SJSA1 (cell line): Measurements from ENCODE around the gene SPEM3. TPM values are rescaled to one million over a fixed set of nuclear protein-coding genes. Genes with fewer than 3 reads are reported as not detected.

Experiments used
- DNase-seq, 2 experiments: peaks; one replicate each; pipeline ENCODE4 v3.0.0-alpha.2; 2015 to 2020; ENCODE audit warnings: low spot score in 2 of 2, low read depth in 1 of 2
- H3K27ac ChIP-seq: fragments of 250-450 bp; sonication (Bioruptor Pico); 2 replicates; pipeline ENCODE4 v1.5.1; 2020; ENCODE audit warnings: mild to moderate bottlenecking, moderate library complexity
- H3K27me3 ChIP-seq: fragments of 250-450 bp; sonication (Bioruptor Pico); replicated peaks from 2 replicates; pipeline ENCODE4 v1.5.1; 2020; ENCODE audit warnings: mild to moderate bottlenecking, moderate library complexity
- H3K36me3 ChIP-seq: fragments of 250-450 bp; sonication (Bioruptor Pico); 2 replicates; pipeline ENCODE4 v1.5.1; 2020; ENCODE audit warnings: mild to moderate bottlenecking
- H3K4me1 ChIP-seq: fragments of 250-450 bp; sonication (Bioruptor Pico); replicated peaks from 2 replicates; pipeline ENCODE4 v1.6.1; 2021; ENCODE audit warnings: mild to moderate bottlenecking
- H3K4me3 ChIP-seq: fragments of 250-450 bp; sonication (Bioruptor Pico); 2 replicates; pipeline ENCODE4 v1.5.1; 2020; ENCODE audit warnings: mild to moderate bottlenecking
- H3K9me3 ChIP-seq: fragments of 250-450 bp; sonication (Bioruptor Pico); replicated peaks from 2 replicates; pipeline ENCODE4 v1.5.1; 2020; ENCODE audit warnings: mild to moderate bottlenecking
- total RNA-seq: library from RNA; depleted of rRNA; stranded (reverse); fragments of >200 nt; shearing (Covaris generic); gene quantifications from 2 replicates; pipeline ENCODE4 v1.2.3, GENCODE V29; 2014

Gene SPEM3
- total RNA-seq, 1 experiment from 2014 or later = not detected

- Histone ChIP-seq H3K4me3 (no peak within 1 kb of the TSS), H3K27ac (no peak within 1 kb of the TSS), H3K4me1 (peaks cover 17% of the 10 kb centered on the region), H3K9me3 (no peaks in the 10 kb centered on the region), H3K27me3 (no peaks in the 10 kb centered on the region), H3K36me3 (no peaks in the 10 kb centered on the region)
- DNase-seq = no peak
Observed at GRCh38 chr17:7407485-7408251, 21.0 kb upstream of the SPEM3 start, which contains the start of gene NLGN2. TSS of gene NLGN2 (plus strand) at chr17:7407845. CDS start at chr17:7408256, 411 bp downstream.

GRCh38 chr17:7408252-7408727 is 20.4 kb upstream of the SPEM3 start:
- H3K9me3 ChIP-seq = no peaks in the 10 kb centered on the region
- H3K27ac ChIP-seq = no peak overlapping the region
- no peak overlapping the region for H3K4me3 ChIP-seq
- no peaks in the 10 kb centered on the region for H3K27me3 ChIP-seq
- no peaks in the 10 kb centered on the region for H3K36me3 ChIP-seq
- DNase-seq = no peak
- H3K4me1 ChIP-seq = peaks cover 10% of the 10 kb centered on the region

- Histone ChIP-seq H3K27me3 (no peaks in the 10 kb centered on the region), H3K27ac (no peak overlapping the region), H3K4me3 (no peak overlapping the region), H3K36me3 (no peaks in the 10 kb centered on the region), H3K4me1 (peaks cover 10% of the 10 kb centered on the region), H3K9me3 (no peaks in the 10 kb centered on the region)
- no peak for DNase-seq
Observed at GRCh38 chr17:7408863-7409262, 19.8 kb upstream of the SPEM3 start.

- no peaks in the 10 kb centered on the region for H3K36me3 ChIP-seq
- H3K27ac ChIP-seq = no peak overlapping the region
- H3K27me3 ChIP-seq = no peaks in the 10 kb centered on the region
- no peak overlapping the region for H3K4me3 ChIP-seq
- DNase-seq = no peak
- H3K9me3 ChIP-seq = no peaks in the 10 kb centered on the region
- H3K4me1 ChIP-seq = peaks cover 10% of the 10 kb centered on the region
Observed at GRCh38 chr17:7409716-7410115, 18.9 kb upstream of the SPEM3 start.

- no peak for DNase-seq
- peaks cover under 1% of the 10 kb centered on the region for H3K4me1 ChIP-seq
- H3K27ac ChIP-seq = no peak overlapping the region
- H3K36me3 ChIP-seq = no peaks in the 10 kb centered on the region
- no peak overlapping the region for H3K4me3 ChIP-seq
- no peaks in the 10 kb centered on the region for H3K9me3 ChIP-seq
- no peaks in the 10 kb centered on the region for H3K27me3 ChIP-seq
Observed at GRCh38 chr17:7410634-7411426, 17.8 kb upstream of the SPEM3 start.

- Histone ChIP-seq H3K4me3 (no peak overlapping the region), H3K36me3 (no peaks in the 10 kb centered on the region), H3K27me3 (no peaks in the 10 kb centered on the region), H3K9me3 (no peaks in the 10 kb centered on the region), H3K27ac (no peak overlapping the region), H3K4me1 (no peaks in the 10 kb centered on the region)
- DNase-seq = no peak
Observed at GRCh38 chr17:7411427-7411750, 17.3 kb upstream of the SPEM3 start.

- no peaks in the 10 kb centered on the region for H3K9me3 ChIP-seq
- no peak overlapping the region for H3K4me3 ChIP-seq
- DNase-seq = no peak
- H3K4me1 ChIP-seq = no peaks in the 10 kb centered on the region
- H3K27ac ChIP-seq = no peak overlapping the region
- H3K27me3 ChIP-seq = no peaks in the 10 kb centered on the region
- H3K36me3 ChIP-seq = no peaks in the 10 kb centered on the region
Observed at GRCh38 chr17:7413346-7413985, 15.2 kb upstream of the SPEM3 start.

GRCh38 chr17:7414837-7415236 is 13.8 kb upstream of the SPEM3 start:
- Histone ChIP-seq H3K27me3 (no peaks in the 10 kb centered on the region), H3K27ac (no peak overlapping the region), H3K9me3 (no peaks in the 10 kb centered on the region), H3K36me3 (no peaks in the 10 kb centered on the region), H3K4me1 (no peaks in the 10 kb centered on the region), H3K4me3 (no peak overlapping the region)
- DNase-seq = no peak

GRCh38 chr17:7415784-7416183 is 12.9 kb upstream of the SPEM3 start:
- no peak overlapping the region for H3K27ac ChIP-seq
- no peaks in the 10 kb centered on the region for H3K9me3 ChIP-seq
- no peaks in the 10 kb centered on the region for H3K4me1 ChIP-seq
- no peaks in the 10 kb centered on the region for H3K27me3 ChIP-seq
- H3K4me3 ChIP-seq = no peak overlapping the region
- DNase-seq = no peak
- H3K36me3 ChIP-seq = no peaks in the 10 kb centered on the region

GRCh38 chr17:7416323-7416722 is 12.3 kb upstream of the SPEM3 start:
- Histone ChIP-seq H3K4me3 (no peak overlapping the region), H3K27ac (no peak overlapping the region)
- DNase-seq = no peak

GRCh38 chr17:7417056-7417655 is 11.5 kb upstream of the SPEM3 start:
- no peak for DNase-seq
- Histone ChIP-seq H3K9me3 (no peaks in the 10 kb centered on the region), H3K4me1 (no peaks in the 10 kb centered on the region), H3K36me3 (no peaks in the 10 kb centered on the region), H3K4me3 (no peak overlapping the region), H3K27me3 (no peaks in the 10 kb centered on the region), H3K27ac (no peak overlapping the region)

More at GRCh38 chr17:7416323-7416722, 12.3 kb upstream of the SPEM3 start:
- no peaks in the 10 kb centered on the region for H3K4me1 ChIP-seq
- no peaks in the 10 kb centered on the region for H3K9me3 ChIP-seq
- no peaks in the 10 kb centered on the region for H3K27me3 ChIP-seq
- no peaks in the 10 kb centered on the region for H3K36me3 ChIP-seq

GRCh38 chr17:7418472-7419152 is 10.0 kb upstream of the SPEM3 start:
- no peaks in the 10 kb centered on the region for H3K27me3 ChIP-seq
- no peak overlapping the region for H3K4me3 ChIP-seq
- no peaks in the 10 kb centered on the region for H3K4me1 ChIP-seq
- DNase-seq = no peak
- no peak overlapping the region for H3K27ac ChIP-seq
- no peaks in the 10 kb centered on the region for H3K9me3 ChIP-seq
- no peaks in the 10 kb centered on the region for H3K36me3 ChIP-seq
